Measurements from ENCODE around the gene NCOR1. TPM values are rescaled to one million over a fixed set of nuclear protein-coding genes. Genes with fewer than 3 reads are reported as not detected.
"Not testable (repeated sequence)": the region's sequence is repeated elsewhere in the genome, so short reads cannot be mapped to it uniquely, and the experiment has no call there.

Gene NCOR1
- total and polyA plus RNA-seq, 2 experiments from 2014 or later = 109 to 119 TPM

GRCh38 chr17:16072031-16072430 lies 143.3 kb downstream of the NCOR1 start:
- H3K27ac ChIP-seq = no peak overlapping the region
- peaks cover 88% of the 10 kb centered on the region for H3K36me3 ChIP-seq
- no peak for DNase-seq (ENCODE audit: low read depth in 1 of 2, low spot score in 1 of 2)
- H3K4me3 ChIP-seq = no peak overlapping the region
- TF ChIP-seq CTCF (IDR thresholded peaks at IDR 0.05; ENCODE audit: low read depth, low read length) = no peak
- H3K4me1 ChIP-seq (ENCODE audit: low read depth) = no peaks in the 10 kb centered on the region
- H3K9me3 ChIP-seq (ENCODE audit: low read depth) = no peaks in the 10 kb centered on the region
- no peaks in the 10 kb centered on the region for H3K27me3 ChIP-seq

GRCh38 chr17:16068323-16068722 lies 147.0 kb downstream of the NCOR1 start:
- H3K4me1 ChIP-seq (ENCODE audit: low read depth) = no peaks in the 10 kb centered on the region
- H3K4me3 ChIP-seq = no peak overlapping the region
- H3K9me3 ChIP-seq (ENCODE audit: low read depth) = no peaks in the 10 kb centered on the region
- DNase-seq (ENCODE audit: low read depth in 1 of 2, low spot score in 1 of 2) = no peak
- H3K27ac ChIP-seq = no peak overlapping the region
- H3K36me3 ChIP-seq = peaks cover 84% of the 10 kb centered on the region
- no peaks in the 10 kb centered on the region for H3K27me3 ChIP-seq
- no peak for TF ChIP-seq CTCF (IDR thresholded peaks at IDR 0.05; ENCODE audit: low read depth, low read length)

GRCh38 chr17:16066125-16066524 lies 149.2 kb downstream of the NCOR1 start:
- H3K36me3 ChIP-seq = peaks cover 74% of the 10 kb centered on the region
- H3K4me1 ChIP-seq (ENCODE audit: low read depth) = no peaks in the 10 kb centered on the region
- no peak overlapping the region for H3K4me3 ChIP-seq
- no peaks in the 10 kb centered on the region for H3K9me3 ChIP-seq (ENCODE audit: low read depth)
- no peak for TF ChIP-seq CTCF (IDR thresholded peaks at IDR 0.05; ENCODE audit: low read depth, low read length)
- H3K27ac ChIP-seq = no peak overlapping the region
- no peaks in the 10 kb centered on the region for H3K27me3 ChIP-seq
- DNase-seq (ENCODE audit: low read depth in 1 of 2, low spot score in 1 of 2) = no peak

GRCh38 chr17:16061631-16062030 lies 153.7 kb downstream of the NCOR1 start:
- DNase-seq (ENCODE audit: low read depth in 1 of 2, low spot score in 1 of 2) = no peak
- Histone ChIP-seq H3K27me3 (no peaks in the 10 kb centered on the region), H3K4me1 (ENCODE audit: low read depth) (no peaks in the 10 kb centered on the region), H3K27ac (no peak overlapping the region), H3K36me3 (peaks cover 69% of the 10 kb centered on the region), H3K4me3 (no peak overlapping the region), H3K9me3 (ENCODE audit: low read depth) (no peaks in the 10 kb centered on the region)
- no peak for TF ChIP-seq CTCF (IDR thresholded peaks at IDR 0.05; ENCODE audit: low read depth, low read length)

- not testable (repeated sequence) for H3K27me3 ChIP-seq; H3K4me1 ChIP-seq (ENCODE audit: low read depth); H3K9me3 ChIP-seq (ENCODE audit: low read depth); H3K27ac ChIP-seq; H3K4me3 ChIP-seq; DNase-seq (ENCODE audit: low read depth in 1 of 2, low spot score in 1 of 2)
- H3K36me3 ChIP-seq = peaks cover 30% of the 10 kb centered on the region
Measured at GRCh38 chr17:16055139-16055538, 160.2 kb downstream of the NCOR1 start.

- H3K36me3 ChIP-seq = peaks cover 20% of the 10 kb centered on the region
- H3K27me3 ChIP-seq = no peaks in the 10 kb centered on the region
- H3K4me1 ChIP-seq (ENCODE audit: low read depth) = no peaks in the 10 kb centered on the region
- DNase-seq (ENCODE audit: low read depth in 1 of 2, low spot score in 1 of 2) = peak in 1 of 2 donors; percentile 57
- no peak overlapping the region for H3K4me3 ChIP-seq
- no peaks in the 10 kb centered on the region for H3K9me3 ChIP-seq (ENCODE audit: low read depth)
- no peak for TF ChIP-seq CTCF (IDR thresholded peaks at IDR 0.05; ENCODE audit: low read depth, low read length)
- no peak overlapping the region for H3K27ac ChIP-seq
Measured at GRCh38 chr17:16052486-16052885, 162.8 kb downstream of the NCOR1 start.
